Transverse colon (tissue), 4 donors: ENCODE measurements around the gene PMS1.

Source experiments
- CTCF ChIP-seq, 5 experiments: fragments of 200-600 bp in 3 of 5; fragments of 450-650 bp in 2 of 5; sonication (generic) in 3 of 5; IDR thresholded peaks; 1 replicate in 2 of 5; 2 replicates in 3 of 5; pipeline ENCODE4 v1.5.1; 2016 to 2017; ENCODE audit warnings: antibody characterized with exemption in 5 of 5, inconsistent platforms in 3 of 5, mild to moderate bottlenecking in 2 of 5, moderate library complexity in 1 of 5
- EP300 ChIP-seq: sonication (generic); formaldehyde crosslinking; IDR thresholded peaks from one replicate; pipeline ENCODE4 v1.6.1; 2017; ENCODE audit warnings: antibody characterized with exemption, low read depth
- POLR2A ChIP-seq: fragments of 450-650 bp; IDR thresholded peaks from one replicate; pipeline ENCODE4 v1.6.1; 2016; ENCODE audit warnings: antibody characterized with exemption, mild to moderate bottlenecking, moderate library complexity
- POLR2AphosphoS5 ChIP-seq, 3 donors: sonication (generic); formaldehyde crosslinking; IDR thresholded peaks; one replicate each; pipeline ENCODE4 v1.6.1; 2016; ENCODE audit warnings: antibody characterized with exemption in 3 of 3

- TF ChIP-seq POLR2A (no peak), CTCF (IDR thresholded peaks at IDR 0.05) (no peak), EP300 (no peak), POLR2AphosphoS5 (IDR thresholded peaks at IDR 0.05) (no peak)
Measured at GRCh38 chr2:189854940-189855339, 70.7 kb downstream of the PMS1 start.
